NCI-H187 treated with DMSO at 0.1 percent for 48 hours (cell line): Measurements from ENCODE around the gene OXGR1.
"Not testable (repeated sequence)": the region's sequence is repeated elsewhere in the genome, so short reads cannot be mapped to it uniquely, and the experiment has no call there.

ENCODE experiments used
- DNase-seq: peaks from one replicate; lab custom pipeline; 2025; lab: John Stamatoyannopoulos, UW

Gene OXGR1

DNA sequence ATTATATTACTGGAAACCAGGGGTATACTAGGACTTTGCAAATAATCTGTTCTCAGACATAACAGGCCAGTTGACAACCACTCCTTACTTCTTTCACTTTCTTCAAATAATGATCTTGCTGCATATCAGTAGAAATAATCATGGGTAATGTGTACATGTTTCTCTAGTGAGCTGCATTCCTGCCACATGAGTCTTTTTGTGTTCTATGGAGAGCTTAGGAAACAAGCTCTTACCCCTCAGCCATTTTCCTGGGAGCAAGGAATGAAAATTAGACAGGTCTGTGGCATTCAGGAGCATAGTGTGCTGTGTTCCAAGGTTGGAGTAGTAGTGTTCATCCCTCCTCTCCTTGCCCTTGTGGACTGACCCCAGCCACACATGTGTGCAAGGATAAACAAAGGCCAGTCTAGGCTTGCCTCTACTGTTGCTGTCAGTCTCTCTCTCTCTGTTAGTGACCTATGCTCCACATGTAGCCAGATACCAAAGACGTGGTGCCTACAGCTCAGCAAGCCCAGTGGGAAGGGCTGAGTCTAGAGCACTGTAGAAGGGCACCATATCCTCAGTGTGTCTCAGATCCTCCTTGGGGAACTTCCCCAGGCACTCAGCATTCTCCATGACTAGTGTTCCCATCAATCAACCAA lies 11.5 kb upstream of the OXGR1 start:
- no peak for DNase-seq

DNA sequence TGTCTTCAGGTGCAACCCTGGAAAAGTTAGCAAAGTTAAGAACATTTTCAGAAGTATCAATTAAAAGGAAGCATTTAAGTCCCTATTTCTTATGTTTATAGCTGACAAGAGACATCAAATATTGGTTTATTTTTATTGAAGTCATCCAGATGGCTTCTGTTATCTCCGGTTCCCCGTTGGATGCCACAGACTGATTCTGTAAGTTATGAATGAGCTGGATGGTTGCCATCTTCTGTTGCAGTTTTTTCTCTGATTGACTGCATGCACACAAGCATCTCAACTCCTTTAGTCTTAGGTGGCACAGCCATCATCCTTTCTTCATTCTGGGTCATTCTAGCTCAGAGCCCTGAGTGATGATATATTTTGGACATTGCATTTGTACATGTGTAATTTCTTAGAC lies 10.6 kb upstream of the OXGR1 start:
- no peak for DNase-seq

DNA sequence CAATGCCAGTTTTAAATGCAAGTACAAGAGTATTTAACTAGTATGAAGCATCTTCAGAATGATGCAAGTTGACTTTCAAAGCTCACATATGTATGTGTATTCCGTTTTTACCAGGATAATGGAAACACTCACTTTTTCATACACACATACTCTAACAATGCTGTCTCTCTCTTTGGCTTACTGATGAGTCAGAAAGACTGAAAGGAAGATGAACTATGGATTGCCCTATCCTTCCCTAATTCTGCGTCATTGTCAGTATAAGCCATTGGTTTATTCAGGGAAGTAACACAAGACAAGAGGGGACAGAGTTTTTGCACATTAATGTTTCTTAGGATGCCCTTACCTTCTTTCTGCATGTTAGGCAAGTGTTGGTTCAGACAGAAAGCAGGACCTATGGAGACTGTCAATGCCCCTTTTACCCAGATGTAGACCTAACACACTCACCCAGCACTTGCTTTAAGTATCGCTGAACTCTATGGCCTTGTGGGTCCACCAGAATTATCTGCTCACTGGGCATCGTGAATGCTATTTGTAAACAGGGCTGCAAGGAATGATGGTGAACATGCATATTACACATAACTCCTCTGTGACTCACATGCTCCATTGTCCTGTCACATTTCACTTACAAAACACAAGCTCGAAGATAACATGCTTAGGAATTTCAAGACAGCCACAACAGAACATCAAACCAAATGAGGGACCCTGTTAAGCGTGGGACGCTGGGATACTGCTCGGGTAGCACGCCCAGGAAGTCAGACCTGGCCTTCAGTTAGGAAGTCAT lies 10.0 kb upstream of the OXGR1 start:
- DNase-seq = no peak

DNA sequence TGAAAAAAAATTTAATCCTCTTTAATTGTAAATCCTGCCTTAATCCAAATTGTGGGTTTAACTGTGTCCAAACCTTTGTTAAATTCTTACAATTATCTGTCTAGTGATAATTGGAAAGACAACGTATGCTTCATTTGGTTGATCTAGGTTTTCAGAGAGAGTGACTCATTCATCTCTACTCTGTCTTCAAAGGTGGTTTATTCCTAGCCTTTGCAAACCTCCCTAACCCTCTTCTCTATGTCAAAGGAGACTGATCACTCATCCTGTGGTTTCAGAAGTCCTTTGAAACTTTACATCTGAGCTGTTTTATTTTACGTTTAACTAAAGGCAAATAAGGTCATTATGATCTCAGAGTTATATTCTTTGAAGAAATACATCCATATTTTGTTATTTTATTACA lies 8.8 kb upstream of the OXGR1 start:
- no peak for DNase-seq

DNA sequence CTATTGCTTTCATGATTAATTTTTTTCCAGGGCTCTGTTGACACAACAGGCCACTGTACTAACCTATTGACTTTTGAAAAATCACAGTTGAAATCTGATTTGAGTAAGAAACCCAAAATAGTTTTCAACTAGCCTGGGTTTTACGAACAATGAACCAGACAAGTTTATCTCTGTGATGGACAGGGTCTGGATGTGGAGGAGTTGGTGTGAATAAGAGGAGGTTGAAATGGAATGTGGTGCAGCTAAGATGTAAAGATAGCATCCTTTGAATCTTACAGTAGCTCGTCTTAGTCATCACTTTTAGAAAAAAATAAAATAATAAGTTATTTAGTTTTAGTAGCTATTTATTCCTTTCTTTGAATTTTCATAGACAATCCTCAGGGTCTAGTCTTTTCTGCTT lies 8.3 kb upstream of the OXGR1 start:
- no peak for DNase-seq

DNA sequence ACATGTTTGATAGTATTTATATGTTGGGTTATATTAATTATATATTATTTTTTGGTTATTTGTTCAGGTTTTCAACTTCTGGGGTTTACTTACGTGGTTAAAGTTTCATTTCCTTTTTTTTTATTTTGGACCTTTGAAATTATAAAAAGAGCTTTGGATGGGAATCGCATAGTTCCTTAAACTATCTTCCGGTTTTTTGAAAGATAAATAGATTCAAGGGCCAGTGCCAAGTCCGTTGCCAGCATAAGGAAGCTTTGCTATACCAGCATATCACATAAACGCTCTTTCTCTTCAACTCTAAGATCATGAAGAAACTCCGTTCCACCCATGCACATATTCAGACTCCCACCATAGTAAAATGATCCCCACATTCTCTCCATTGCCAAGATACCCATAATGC lies 7.4 kb upstream of the OXGR1 start:
- DNase-seq = no peak

DNA sequence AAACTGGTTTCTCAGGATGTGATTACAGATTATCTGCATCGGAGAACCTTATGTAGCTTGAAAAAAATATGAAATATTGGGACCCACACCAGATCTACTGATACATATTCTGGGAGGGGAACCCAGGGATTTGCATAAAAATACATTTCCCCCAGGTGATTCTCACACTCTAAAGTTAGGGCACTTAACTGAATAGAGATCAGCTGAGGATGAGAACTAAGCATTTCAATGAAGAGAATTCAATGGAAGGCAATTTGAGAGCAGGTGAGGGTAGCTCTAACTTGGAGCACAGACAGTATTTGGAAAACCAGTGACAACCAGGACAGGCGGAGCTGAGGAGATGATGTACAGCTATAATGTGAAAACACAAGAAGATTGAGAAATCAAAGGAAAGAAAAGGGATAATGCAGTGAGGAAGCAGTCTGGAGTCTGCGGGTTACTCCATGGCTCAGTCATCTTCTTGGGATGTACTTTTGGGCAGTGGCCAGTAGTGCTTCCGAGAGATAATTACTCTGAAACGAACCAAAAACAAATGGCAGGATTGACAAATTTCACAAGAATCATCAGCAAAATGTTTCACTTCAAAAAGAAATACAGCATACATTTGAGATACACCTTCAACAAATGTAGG lies 6.1 kb upstream of the OXGR1 start:
- DNase-seq = no peak

DNA sequence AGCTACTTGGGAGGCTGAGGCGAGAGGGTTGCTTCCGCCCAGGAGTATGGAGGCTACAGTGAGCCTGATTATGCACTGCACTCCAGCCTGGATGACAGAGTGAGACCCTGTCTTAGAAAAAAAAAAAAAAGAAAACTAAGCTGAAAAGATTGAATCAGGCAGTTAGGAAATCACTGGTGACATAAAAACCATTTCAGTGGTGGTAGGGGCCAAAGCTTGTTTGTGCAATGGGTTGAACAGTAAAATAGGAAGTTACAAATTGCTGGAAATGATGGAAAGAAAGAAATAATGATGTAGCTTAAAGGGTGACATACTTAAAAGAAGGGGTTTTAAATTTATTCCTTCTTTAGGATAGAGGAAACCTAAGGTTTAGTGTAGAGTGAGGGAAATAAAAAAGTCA lies 4.8 kb upstream of the OXGR1 start:
- no peak for DNase-seq

DNA sequence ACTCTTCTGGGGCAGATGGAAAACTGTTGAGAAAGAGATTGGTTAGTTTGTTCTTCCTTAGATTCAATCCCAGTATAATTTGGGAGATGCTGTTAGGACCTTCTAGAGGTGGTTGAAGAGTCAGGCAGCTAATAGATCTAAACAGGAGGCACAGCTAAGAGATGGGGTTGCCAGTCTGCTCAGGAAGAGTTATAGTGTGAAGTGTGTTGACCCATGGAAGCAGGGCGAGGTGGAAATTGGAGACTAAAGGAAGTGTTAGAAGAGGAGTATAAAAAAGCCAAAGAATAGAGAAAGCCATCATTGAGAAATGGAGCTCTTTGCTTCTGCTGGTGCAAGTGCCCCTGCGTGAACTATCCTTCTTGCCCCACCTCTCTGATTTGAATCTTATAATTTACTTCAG lies 3.8 kb upstream of the OXGR1 start:
- DNase-seq = no peak

DNA sequence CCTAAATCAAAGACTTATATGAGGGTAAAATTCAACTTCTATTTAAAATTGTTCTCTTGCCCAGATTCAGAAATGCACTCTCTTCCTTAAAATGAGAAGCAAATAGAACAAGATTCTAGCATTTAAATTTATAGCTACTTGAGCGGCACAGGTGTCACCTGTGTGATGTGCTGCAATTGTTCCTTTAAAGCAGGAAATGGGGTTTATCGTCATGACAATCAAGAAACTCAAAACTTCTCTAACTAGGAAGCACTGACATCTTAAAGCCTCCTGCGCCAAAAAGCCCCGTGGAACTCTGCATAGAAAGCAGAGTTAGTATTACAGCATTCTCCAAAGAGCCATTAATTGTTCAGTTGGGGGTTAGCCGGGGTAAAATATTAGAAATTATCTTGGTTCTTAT lies 2.6 kb upstream of the OXGR1 start:
- no peak for DNase-seq

DNA sequence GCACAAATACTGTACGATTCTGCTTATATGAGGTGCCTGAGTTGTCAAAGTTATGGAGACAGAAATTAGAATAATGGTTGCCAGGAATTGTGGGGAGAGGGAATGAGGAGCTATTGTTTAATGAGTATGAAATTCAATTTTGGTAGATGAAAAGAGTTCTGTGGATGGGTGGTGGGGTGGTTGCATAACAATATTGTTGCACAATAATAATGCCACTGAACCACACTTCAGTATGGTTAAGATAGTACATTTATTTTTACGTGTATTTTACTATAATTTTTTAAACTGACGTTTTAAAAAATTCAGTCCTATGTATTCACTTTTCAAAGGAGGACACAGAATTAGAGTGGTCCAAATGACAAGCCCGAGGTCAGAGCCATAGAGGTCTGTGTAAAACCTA lies 1.8 kb upstream of the OXGR1 start:
- DNase-seq = no peak

DNA sequence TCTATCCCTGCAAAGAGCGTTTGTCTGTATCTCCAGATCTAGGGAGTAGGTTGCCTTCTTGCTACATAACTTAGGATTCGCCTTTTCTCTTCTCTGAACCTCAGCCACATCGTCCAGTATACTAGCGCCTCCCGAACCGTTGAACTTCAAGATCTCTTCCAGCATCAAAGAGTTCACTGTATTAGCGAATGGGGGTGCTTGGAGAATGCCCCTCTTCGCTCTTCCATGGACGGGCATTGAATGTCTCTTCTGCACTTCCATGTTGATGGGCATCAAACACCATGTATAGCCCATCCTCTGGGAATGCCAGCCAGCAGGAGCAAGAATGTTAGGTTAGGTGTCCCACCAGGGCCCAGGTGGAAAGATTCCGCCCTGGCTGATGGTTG lies 575 bp upstream of the OXGR1 start:
- no peak for DNase-seq

DNA sequence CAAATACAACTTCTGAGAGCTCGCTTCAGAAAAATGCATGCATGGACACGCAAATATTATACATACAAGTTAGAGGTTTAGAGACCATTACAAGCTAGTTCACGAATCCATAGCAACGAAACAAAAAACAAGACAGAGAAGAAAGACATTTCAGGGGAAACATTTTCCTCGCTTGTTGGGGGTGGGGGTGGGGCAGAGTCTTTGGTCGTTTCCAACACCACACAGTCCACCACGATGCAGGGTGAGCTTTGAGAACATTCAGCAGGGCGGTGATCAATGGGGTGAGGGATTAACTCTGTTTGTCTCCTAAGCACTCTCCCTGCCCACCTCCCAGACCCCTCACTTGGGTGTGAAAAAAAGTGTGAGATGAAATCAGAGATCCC lies 651 bp downstream of the OXGR1 start:
- no peak for DNase-seq

DNA sequence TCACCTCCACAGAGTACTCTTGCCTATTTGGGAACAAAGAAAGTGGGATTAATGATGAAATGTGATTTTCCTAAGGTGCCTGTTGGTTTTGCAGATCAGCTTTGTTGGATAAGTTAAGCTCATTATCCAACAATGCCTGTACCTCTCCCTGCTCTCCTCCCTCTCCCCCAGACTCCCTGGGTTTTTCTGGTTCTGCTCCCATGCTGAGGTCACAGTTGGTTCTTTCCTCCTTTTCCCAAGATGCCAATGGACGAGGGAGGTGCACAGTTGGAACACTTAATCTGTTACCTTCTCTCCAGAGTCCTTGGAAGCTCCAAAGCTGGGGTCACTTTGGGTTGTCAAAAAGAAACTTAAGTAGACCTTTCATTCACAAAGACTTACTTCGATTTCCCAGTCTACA lies 1.6 kb downstream of the OXGR1 start:
- DNase-seq = no peak

DNA sequence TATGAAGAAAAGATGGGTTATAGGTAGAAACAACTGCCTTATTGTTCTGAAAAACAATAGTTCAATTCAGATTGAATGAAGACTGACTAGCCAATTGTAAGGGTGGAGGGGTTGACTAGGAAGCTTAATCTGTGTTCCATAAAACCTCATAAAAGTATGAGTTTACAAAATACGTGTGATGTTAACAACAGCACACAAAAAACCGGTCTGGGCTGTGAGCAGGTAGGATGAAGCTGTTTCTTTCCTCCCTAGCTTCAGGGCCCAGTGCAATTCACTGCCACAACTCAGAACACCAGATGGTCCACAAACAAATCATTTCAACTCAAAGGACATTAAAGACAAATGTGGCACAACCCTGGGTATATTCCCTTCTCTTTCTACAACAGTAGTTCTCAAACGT lies 3.2 kb downstream of the OXGR1 start:
- no peak for DNase-seq

DNA sequence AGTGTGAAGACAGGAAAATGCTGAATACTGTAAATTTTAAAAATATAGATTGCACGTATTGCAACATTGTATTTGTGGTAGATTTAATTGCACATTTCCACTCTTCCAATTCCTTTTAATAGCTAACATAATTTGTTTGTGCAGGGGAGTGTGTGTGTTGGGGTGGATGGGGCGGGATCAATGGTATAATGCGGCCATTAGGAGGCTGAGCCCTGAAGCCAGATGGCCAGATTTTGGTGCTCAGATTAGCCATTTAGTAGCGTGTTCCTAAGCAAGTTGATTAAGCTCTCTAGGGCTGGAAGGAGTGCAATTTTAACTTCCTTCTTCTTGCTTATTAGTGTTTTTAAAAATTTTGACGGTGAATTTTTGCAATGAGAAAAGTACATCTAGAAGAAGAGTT lies 5.8 kb downstream of the OXGR1 start:
- no peak for DNase-seq

DNA sequence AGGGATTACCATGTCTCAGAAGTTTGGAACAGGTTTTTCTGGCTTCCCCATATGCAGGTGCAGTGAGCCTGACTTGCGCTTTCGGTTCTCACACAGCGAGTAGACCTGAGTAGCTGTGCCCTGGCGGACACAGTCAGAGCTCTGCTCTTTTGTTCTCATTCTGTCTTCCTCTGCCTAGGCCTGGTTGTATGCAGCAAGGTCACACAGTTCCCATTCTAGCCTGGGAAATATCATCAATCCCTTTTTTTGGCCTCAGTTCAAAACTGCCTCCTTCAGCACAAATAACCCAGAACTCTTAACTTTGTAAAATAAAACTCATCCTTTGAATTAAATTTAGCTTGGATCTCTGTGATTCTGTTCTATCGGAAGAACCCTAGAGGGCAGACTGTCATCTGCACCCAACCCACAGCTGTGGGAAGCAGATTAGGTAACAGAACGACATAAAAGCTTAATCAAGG lies 10.2 kb downstream of the OXGR1 start:
- DNase-seq = no peak

DNA sequence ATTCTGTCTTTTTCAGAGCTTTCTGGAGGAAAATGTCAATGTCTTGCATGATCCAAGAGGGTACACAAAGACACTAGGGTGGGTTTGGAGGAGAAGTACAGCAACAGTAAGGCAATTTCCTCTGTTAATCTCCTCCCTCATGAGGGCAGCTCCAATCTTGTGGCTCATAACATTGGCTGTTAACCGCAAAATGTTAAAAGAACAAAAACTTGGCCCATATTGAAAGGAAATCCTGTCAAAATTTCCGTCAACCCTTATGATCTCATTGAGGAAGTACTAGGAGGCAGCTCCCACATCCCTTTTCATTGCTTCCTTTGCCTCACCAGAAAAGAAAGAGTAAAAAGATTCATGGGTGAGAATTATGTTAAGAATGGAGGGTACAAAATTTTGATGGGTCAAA lies 11.6 kb downstream of the OXGR1 start:
- no peak for DNase-seq

DNA sequence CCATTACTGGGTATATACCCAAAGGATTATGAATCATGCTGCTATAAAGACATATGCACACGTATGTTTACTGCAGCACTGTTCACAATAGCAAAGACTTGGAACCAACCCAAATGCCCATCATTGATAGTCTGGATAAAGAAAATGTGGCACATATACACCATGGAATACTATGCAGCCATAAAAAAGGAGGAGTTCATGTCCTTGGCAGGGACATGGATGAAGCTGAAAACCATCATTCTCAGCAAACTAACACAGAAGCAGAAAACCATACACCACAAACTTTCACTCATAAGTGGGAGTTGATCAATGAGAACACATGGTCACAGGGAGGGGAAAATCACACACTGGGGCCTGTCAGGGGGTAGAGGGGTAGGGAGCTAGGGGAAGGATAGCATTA lies 14.4 kb downstream of the OXGR1 start:
- DNase-seq = not testable (repeated sequence)

DNA sequence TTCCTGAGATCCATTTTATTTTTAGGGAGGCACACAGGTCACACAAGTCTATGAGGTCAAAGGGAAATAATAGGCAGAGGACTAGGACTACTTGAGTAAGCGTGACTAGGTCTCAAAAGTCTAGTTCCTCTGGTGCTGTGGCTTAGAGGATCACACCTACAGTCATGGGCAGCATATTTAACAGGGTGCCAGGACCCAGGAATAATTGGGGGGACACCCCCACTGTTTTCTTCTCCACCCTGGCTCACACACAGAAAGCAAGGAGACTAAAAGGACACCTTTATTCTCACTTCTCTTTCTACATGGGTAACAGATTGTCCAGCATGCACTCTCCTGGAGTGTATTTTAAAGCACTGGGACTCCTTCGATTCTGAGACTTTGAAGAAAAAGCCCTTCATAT lies 26.2 kb downstream of the OXGR1 start:
- no peak for DNase-seq

DNA sequence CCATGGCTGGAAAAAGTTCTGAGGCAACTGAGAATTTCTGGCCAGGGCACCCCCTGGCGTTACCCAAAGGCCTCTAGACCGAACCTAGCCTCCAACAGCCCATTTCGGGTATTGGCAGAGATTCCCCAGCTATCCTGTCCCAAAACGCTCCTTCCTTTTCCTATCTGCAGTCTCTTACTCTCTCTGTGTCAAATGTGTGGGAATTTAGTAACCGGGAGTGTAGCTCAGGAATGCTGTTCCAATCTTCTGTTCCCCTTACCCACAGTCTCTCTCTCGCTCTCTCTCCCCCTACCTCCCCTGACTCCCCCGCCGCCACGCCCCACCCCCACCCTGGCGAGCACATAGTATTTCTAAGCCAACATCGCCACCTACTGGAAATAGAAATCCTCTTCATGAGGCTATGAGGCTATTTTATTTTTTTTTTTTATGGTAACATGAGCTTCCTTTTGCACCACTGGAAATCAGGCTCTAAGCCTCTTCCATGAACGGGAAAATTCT lies 27.0 kb downstream of the OXGR1 start:
- DNase-seq = no peak

DNA sequence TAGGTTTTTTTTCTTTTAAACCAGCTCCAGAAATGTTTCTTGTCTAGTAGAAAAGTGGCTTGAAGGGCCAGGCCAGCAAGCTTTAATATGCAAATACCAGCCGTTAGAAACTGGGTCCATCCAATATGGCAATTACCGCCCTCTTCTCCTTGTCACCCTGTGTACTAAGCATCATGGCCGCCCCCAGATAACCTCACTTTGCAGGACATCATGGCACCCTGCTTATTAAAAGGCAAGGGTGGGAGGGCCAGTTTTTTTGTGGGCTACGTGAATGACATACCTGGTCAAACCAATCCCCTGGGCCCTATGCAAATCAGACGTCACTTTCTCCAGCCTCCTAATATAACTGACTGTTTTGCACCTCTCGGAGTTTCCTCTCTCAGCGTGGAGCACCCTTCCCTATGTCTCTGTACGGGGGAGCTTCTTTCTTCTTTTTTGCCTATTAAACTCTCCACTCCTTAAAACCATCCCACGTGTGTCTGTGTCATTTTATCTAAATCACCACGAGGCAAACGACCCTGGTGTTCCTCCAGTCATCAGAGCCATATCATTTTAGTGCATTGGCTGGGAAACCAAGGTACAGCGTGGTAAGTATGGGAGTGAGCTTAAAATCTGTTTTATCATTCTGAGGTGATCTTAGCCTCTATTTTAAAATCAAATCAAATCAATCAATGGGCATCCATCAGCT lies 27.7 kb downstream of the OXGR1 start:
- no peak for DNase-seq
